ENCODE results near the gene MACROD2.
"Not testable (repeated sequence)": the region's sequence is repeated elsewhere in the genome, so short reads cannot be mapped to it uniquely, and the experiment has no call there.

MACROD2 gene

GRCh38 chr20:15977026-15977425 is 1981.7 kb downstream of the MACROD2 start:
- no peak for DNase-seq

- no peak for DNase-seq
These were observed 1982.4 kb downstream of the MACROD2 start for GRCh38 chr20:15977758-15978157.

GRCh38 chr20:15985494-15986368 is 1990.4 kb downstream of the MACROD2 start:
- DNase-seq: not testable (repeated sequence)

GRCh38 chr20:15986690-15987089 is 1991.4 kb downstream of the MACROD2 start:
- DNase-seq: no peak

GRCh38 chr20:15991279-15991678 is 1996.0 kb downstream of the MACROD2 start:
- DNase-seq: no peak

GRCh38 chr20:15992564-15992963 is 1997.2 kb downstream of the MACROD2 start:
- DNase-seq: no peak

- DNase-seq: no peak
These were observed 2004.8 kb downstream of the MACROD2 start for GRCh38 chr20:16000112-16000511.

GRCh38 chr20:16001286-16001685 is 2006.0 kb downstream of the MACROD2 start:
- DNase-seq: no peak

- no peak for DNase-seq
These were observed 2008.0 kb downstream of the MACROD2 start for GRCh38 chr20:16003310-16003709.

GRCh38 chr20:16004108-16004854 is 2009.0 kb downstream of the MACROD2 start:
- no peak for DNase-seq

GRCh38 chr20:16005021-16005914 is 2010.0 kb downstream of the MACROD2 start:
- no peak for DNase-seq

- DNase-seq: no peak
These were observed 2010.7 kb downstream of the MACROD2 start for GRCh38 chr20:16005915-16006493.

- no peak for DNase-seq
These were observed 2011.8 kb downstream of the MACROD2 start for GRCh38 chr20:16007164-16007563.

GRCh38 chr20:16007962-16008361 is 2012.6 kb downstream of the MACROD2 start:
- DNase-seq: no peak

- DNase-seq: no peak
These were observed 2015.7 kb downstream of the MACROD2 start for GRCh38 chr20:16011056-16011455.

- no peak for DNase-seq
These were observed 2016.2 kb downstream of the MACROD2 start for GRCh38 chr20:16011519-16011918.

- DNase-seq: not testable (repeated sequence)
These were observed 2017.6 kb downstream of the MACROD2 start for GRCh38 chr20:16012934-16013333.

GRCh38 chr20:16013631-16014030 is 2018.3 kb downstream of the MACROD2 start:
- no peak for DNase-seq

GRCh38 chr20:16014436-16014835 is 2019.1 kb downstream of the MACROD2 start:
- no peak for DNase-seq

- no peak for DNase-seq
These were observed 2022.3 kb downstream of the MACROD2 start for GRCh38 chr20:16017656-16018055.

GRCh38 chr20:16018881-16019280 is 2023.6 kb downstream of the MACROD2 start:
- no peak for DNase-seq

GRCh38 chr20:16020971-16021370 is 2025.7 kb downstream of the MACROD2 start:
- DNase-seq: no peak

GRCh38 chr20:16025084-16025483 is 2029.8 kb downstream of the MACROD2 start:
- no peak for DNase-seq
